PC-9 (cell line): ENCODE results near the gene PTPRT.

Experiments used
- CTCF ChIP-seq: fragments of 200-600 bp; sonication (generic); conservative IDR thresholded peaks from 2 replicates; pipeline ENCODE4 v1.6.1; 2017; ENCODE audit warnings: mixed run types, antibody characterized with exemption, mild to moderate bottlenecking, moderate library complexity
- EZH2 ChIP-seq: fragments of 200-600 bp; sonication (generic); IDR thresholded peaks from 2 replicates; pipeline ENCODE4 v1.8.0; 2017; ENCODE audit warnings: antibody characterized with exemption, low read depth

GRCh38 chr20:42589976-42590639, 599.6 kb downstream of the PTPRT start:
- TF ChIP-seq CTCF (no peak), EZH2 (no peak)
